Measurements from ENCODE around the gene SLX4IP.
"Not testable (repeated sequence)": the region's sequence is repeated elsewhere in the genome, so short reads cannot be mapped to it uniquely, and the experiment has no call there.

SLX4IP gene

GRCh38 chr20:10610251-10610650 is 175.1 kb downstream of the SLX4IP start:
- no peak for FAIRE-seq

GRCh38 chr20:10611357-10611756 is 176.3 kb downstream of the SLX4IP start:
- FAIRE-seq: no peak

- FAIRE-seq: not testable (repeated sequence)
Observed at GRCh38 chr20:10613426-10613825, 178.3 kb downstream of the SLX4IP start.

- no peak for FAIRE-seq
Observed at GRCh38 chr20:10613911-10614310, 178.8 kb downstream of the SLX4IP start.

GRCh38 chr20:10616212-10616611 is 181.1 kb downstream of the SLX4IP start:
- FAIRE-seq: no peak

- FAIRE-seq: not testable (repeated sequence)
Observed at GRCh38 chr20:10617549-10618133, 182.5 kb downstream of the SLX4IP start.

GRCh38 chr20:10618611-10619245 is 183.6 kb downstream of the SLX4IP start:
- no peak for FAIRE-seq

GRCh38 chr20:10619427-10619826 is 184.3 kb downstream of the SLX4IP start:
- FAIRE-seq: no peak

GRCh38 chr20:10621149-10621548 is 186.0 kb downstream of the SLX4IP start:
- FAIRE-seq: no peak

- no peak for FAIRE-seq
Observed at GRCh38 chr20:10622657-10623418, 187.7 kb downstream of the SLX4IP start.

GRCh38 chr20:10625641-10626040 is 190.5 kb downstream of the SLX4IP start:
- FAIRE-seq: no peak

GRCh38 chr20:10626896-10627295 is 191.8 kb downstream of the SLX4IP start:
- FAIRE-seq: no peak

GRCh38 chr20:10629946-10630650 is 195.0 kb downstream of the SLX4IP start:
- FAIRE-seq: no peak

- no peak for FAIRE-seq
Observed at GRCh38 chr20:10631126-10631525, 196.0 kb downstream of the SLX4IP start.

GRCh38 chr20:10632721-10633509 is 197.8 kb downstream of the SLX4IP start:
- FAIRE-seq: no peak

GRCh38 chr20:10633718-10634117 is 198.6 kb downstream of the SLX4IP start:
- no peak for FAIRE-seq

- no peak for FAIRE-seq
Observed at GRCh38 chr20:10634211-10634610, 199.1 kb downstream of the SLX4IP start.

- FAIRE-seq: no peak
Observed at GRCh38 chr20:10634683-10635411, 199.7 kb downstream of the SLX4IP start.

GRCh38 chr20:10635476-10636208 is 200.5 kb downstream of the SLX4IP start:
- no peak for FAIRE-seq

- no peak for FAIRE-seq
Observed at GRCh38 chr20:10636326-10636818, 201.3 kb downstream of the SLX4IP start.

- FAIRE-seq: no peak
Observed at GRCh38 chr20:10637031-10637559, 202.0 kb downstream of the SLX4IP start.
